Liver (tissue), 9 donors: ENCODE data around the gene PUS1. TPM values are rescaled to one million over a fixed set of nuclear protein-coding genes. Genes with fewer than 3 reads are reported as not detected.
"Not testable (repeated sequence)": the region's sequence is repeated elsewhere in the genome, so short reads cannot be mapped to it uniquely, and the experiment has no call there.

Experiments
- DNase-seq: peaks from one replicate; pipeline ENCODE4 v3.0.0-alpha.2; 2017; ENCODE audit warnings: low spot score
- H3K27ac ChIP-seq, 2 donors: one replicate each; pipeline ENCODE4 v1.7.0; 2013; ENCODE audit warnings: inconsistent platforms in 2 of 2, low read length in 2 of 2, control low read depth in 1 of 2, low read depth in 1 of 2, mild to moderate bottlenecking in 1 of 2
- H3K27me3 ChIP-seq, 4 donors: one replicate each; pipeline versions ENCODE4 v1.6.1 to v1.7.0; 2013; ENCODE audit warnings: low read length in 3 of 4, inconsistent platforms in 1 of 4, mild to moderate bottlenecking in 1 of 4, moderate library complexity in 1 of 4; ENCODE audit not compliant: control insufficient read depth in 4 of 4, insufficient read depth in 4 of 4
- H3K36me3 ChIP-seq, 4 donors: one replicate each; pipeline versions ENCODE4 v1.6.1 to v1.7.0; 2013; ENCODE audit warnings: low read length in 3 of 4, mild to moderate bottlenecking in 3 of 4, low read depth in 1 of 4, moderate library complexity in 1 of 4; ENCODE audit not compliant: control insufficient read depth in 4 of 4, insufficient read depth in 3 of 4
- H3K4me1 ChIP-seq, 4 donors: one replicate each; pipeline versions ENCODE4 v1.6.1 to v1.7.0; 2013; ENCODE audit warnings: low read length in 3 of 4, mild to moderate bottlenecking in 3 of 4, moderate library complexity in 1 of 4; ENCODE audit not compliant: control insufficient read depth in 4 of 4, insufficient read depth in 4 of 4
- H3K4me3 ChIP-seq, 3 donors: one replicate each; pipeline versions ENCODE4 v1.6.1 to v1.7.0; 2013; ENCODE audit warnings: low read length in 3 of 3, control low read depth in 1 of 3, low read depth in 1 of 3, mild to moderate bottlenecking in 1 of 3
- H3K9ac ChIP-seq, 2 donors: one replicate each; pipeline ENCODE4 v1.7.0; 2013; ENCODE audit warnings: low read length in 2 of 2, mild to moderate bottlenecking in 2 of 2, moderate library complexity in 2 of 2, control low read depth in 1 of 2, low read depth in 1 of 2
- H3K9me3 ChIP-seq, 4 donors: one replicate each; pipeline versions ENCODE4 v1.6.1 to v1.7.0; 2013; ENCODE audit warnings: low read length in 3 of 4; ENCODE audit not compliant: control insufficient read depth in 4 of 4
- ATF3 ChIP-seq: IDR thresholded peaks from 2 replicates; pipeline ENCODE4 v1.6.1; 2016; ENCODE audit warnings: antibody characterized with exemption
- CTCF ChIP-seq: fragments of 150-350 bp; IDR thresholded peaks from 2 replicates; pipeline ENCODE4 v1.5.1; 2017; ENCODE audit warnings: improper control_type of control experiment, low read depth, low read length; ENCODE audit not compliant: missing input control
- EGR1 ChIP-seq, 2 donors: IDR thresholded peaks; 2 replicates each; pipeline ENCODE4 v1.6.1; 2016 to 2018; ENCODE audit warnings: antibody characterized with exemption in 2 of 2, low read depth in 2 of 2
- FOXA1 ChIP-seq: IDR thresholded peaks from 2 replicates; pipeline ENCODE4 v1.6.1; 2016; ENCODE audit warnings: antibody characterized with exemption
- FOXA2 ChIP-seq: IDR thresholded peaks from 2 replicates; pipeline ENCODE4 v1.6.1; 2016; ENCODE audit warnings: antibody characterized with exemption
- GABPA ChIP-seq, 2 donors: IDR thresholded peaks in 1 of 2; conservative IDR thresholded peaks in 1 of 2; 2 replicates each; pipeline ENCODE4 v1.6.1; 2016; ENCODE audit warnings: antibody characterized with exemption in 2 of 2, mild to moderate bottlenecking in 1 of 2, moderate library complexity in 1 of 2
- HNF4A ChIP-seq, 2 donors: conservative IDR thresholded peaks; 2 replicates each; pipeline ENCODE4 v1.6.1; 2016; ENCODE audit warnings: antibody characterized with exemption in 2 of 2, mild to moderate bottlenecking in 2 of 2
- HNF4G ChIP-seq: IDR thresholded peaks from 2 replicates; pipeline ENCODE4 v1.6.1; 2016; ENCODE audit warnings: antibody characterized with exemption
- JUND ChIP-seq, 2 donors: IDR thresholded peaks; 2 replicates each; pipeline ENCODE4 v1.6.1; 2016; ENCODE audit warnings: antibody characterized with exemption in 2 of 2
- MAX ChIP-seq: IDR thresholded peaks from 2 replicates; pipeline ENCODE4 v1.6.1; 2016; ENCODE audit warnings: antibody characterized with exemption
- NR2F2 ChIP-seq: IDR thresholded peaks from 2 replicates; pipeline ENCODE4 v1.6.1; 2016; ENCODE audit warnings: antibody characterized with exemption
- RAD21 ChIP-seq, 2 donors: IDR thresholded peaks; 2 replicates each; pipeline ENCODE4 v1.6.1; 2016; ENCODE audit warnings: antibody characterized with exemption in 2 of 2, mild to moderate bottlenecking in 2 of 2
- REST ChIP-seq: IDR thresholded peaks from 2 replicates; pipeline ENCODE4 v1.6.1; 2016; ENCODE audit warnings: antibody characterized with exemption, mild to moderate bottlenecking
- RXRA ChIP-seq, 2 donors: IDR thresholded peaks; 2 replicates each; pipeline ENCODE4 v1.6.1; 2017 to 2018; ENCODE audit warnings: antibody characterized with exemption in 2 of 2, mild to moderate bottlenecking in 1 of 2
- SP1 ChIP-seq: IDR thresholded peaks from 2 replicates; pipeline ENCODE4 v1.6.1; 2018; ENCODE audit warnings: antibody characterized with exemption, mild to moderate bottlenecking
- TAF1 ChIP-seq: conservative IDR thresholded peaks from 2 replicates; pipeline ENCODE4 v1.6.1; 2016; ENCODE audit warnings: antibody characterized with exemption, mild to moderate bottlenecking
- YY1 ChIP-seq: IDR thresholded peaks from 2 replicates; pipeline ENCODE4 v1.6.1; 2016; ENCODE audit warnings: antibody characterized with exemption, mild to moderate bottlenecking
- ZBTB33 ChIP-seq: IDR thresholded peaks from 2 replicates; pipeline ENCODE4 v1.6.1; 2016; ENCODE audit warnings: antibody characterized with exemption
- WGBS: extraction: QIAGEN DNeasy Blood & Tissue Kit; methylation state at CpG from one replicate; pipeline ENCODE4 v1.1.7; 2013; 5-methylcytosine and 5-hydroxymethylcytosine counted together
- polyA plus RNA-seq, 2 donors: library from polyadenylated mRNA; stranded (reverse) in 1 of 2; unstranded in 1 of 2; fragments of 200-250 nt in 1 of 2; fragments of >200 nt in 1 of 2; fragmentation: Nextera tagmentation in 1 of 2; extraction: Ambion mirVana in 1 of 2; gene quantifications; one replicate each; pipeline versions ENCODE4 v1.2.1 to v1.2.3, GENCODE V29; 2013 to 2015
- total RNA-seq, 2 donors: library from RNA; depleted of rRNA; stranded (reverse); fragments of >200 nt; gene quantifications; one replicate each; pipeline ENCODE4 v1.2.3, GENCODE V29; 2014
- donor health status: healthy.
- donor health status: healthy.
- donor health status: healthy.
- donor health status: healthy.
- donor health status: healthy.

The PUS1 gene
- total and polyA plus RNA-seq, 4 donors, result 6.1 to 24.4 (median 10.7) TPM

- not testable (repeated sequence) for H3K9ac ChIP-seq, H3K4me3 ChIP-seq, DNase-seq, H3K9me3 ChIP-seq, H3K27me3 ChIP-seq, H3K27ac ChIP-seq, H3K4me1 ChIP-seq
- H3K36me3 ChIP-seq, result peaks cover 6 to 61% (median 31%) of the 10 kb centered on the region in 4 donors
- 90% methylated on average over 11 of the region's 11 CpGs for WGBS
Measured at GRCh38 chr12:131985510-131985875, 56.4 kb downstream of the PUS1 start.

GRCh38 chr12:131986361-131986760 lies 57.3 kb downstream of the PUS1 start:
- peaks cover 5 to 61% (median 34%) of the 10 kb centered on the region in 4 donors for H3K36me3 ChIP-seq
- TF ChIP-seq SP1 (no peak), HNF4G (no peak), HNF4A (conservative IDR thresholded peaks at IDR 0.05) (no peak), FOXA1 (no peak), RXRA (IDR thresholded peaks at IDR 0.05) (no peak), EGR1 (IDR thresholded peaks at IDR 0.05; ENCODE audit: low read depth in 2 of 2) (no peak), ZBTB33 (no peak), TAF1 (no peak), NR2F2 (no peak), GABPA (IDR thresholded peaks at IDR 0.05 in 1 of 2, conservative IDR thresholded peaks at IDR 0.05 in 1 of 2) (no peak), CTCF (no peak), MAX (no peak), JUND (IDR thresholded peaks at IDR 0.05) (no peak), REST (no peak), ATF3 (no peak), RAD21 (IDR thresholded peaks at IDR 0.05) (no peak), FOXA2 (no peak), YY1 (no peak)
- H3K4me3 ChIP-seq, result no peak overlapping the region
- no peaks in the 10 kb centered on the region for H3K9me3 ChIP-seq
- no peak overlapping the region for H3K27ac ChIP-seq
- DNase-seq, result no peak
- H3K27me3 ChIP-seq, result no peaks in the 10 kb centered on the region
- WGBS, result 97% methylated on average over 17 of the region's 17 CpGs
- H3K4me1 ChIP-seq, result no peaks in the 10 kb centered on the region
- no peak overlapping the region for H3K9ac ChIP-seq
